Diencephalon (tissue), 1 donor: Measurements from ENCODE around the gene FIGNL1. TPM values are rescaled to one million over a fixed set of nuclear protein-coding genes. Genes with fewer than 3 reads are reported as not detected.

Source experiments
- small RNA-seq: library from RNA; depleted of rRNA; stranded (forward); fragments of <200 nt; gene quantifications from one replicate; pipeline ENCODE3, GENCODE V24; 2014
- total RNA-seq: library from RNA; depleted of rRNA; stranded (reverse); fragments of >200 nt; gene quantifications from one replicate; pipeline ENCODE4 v1.2.3, GENCODE V29; 2014

The FIGNL1 gene
- 29.3 TPM for total RNA-seq

DNA sequence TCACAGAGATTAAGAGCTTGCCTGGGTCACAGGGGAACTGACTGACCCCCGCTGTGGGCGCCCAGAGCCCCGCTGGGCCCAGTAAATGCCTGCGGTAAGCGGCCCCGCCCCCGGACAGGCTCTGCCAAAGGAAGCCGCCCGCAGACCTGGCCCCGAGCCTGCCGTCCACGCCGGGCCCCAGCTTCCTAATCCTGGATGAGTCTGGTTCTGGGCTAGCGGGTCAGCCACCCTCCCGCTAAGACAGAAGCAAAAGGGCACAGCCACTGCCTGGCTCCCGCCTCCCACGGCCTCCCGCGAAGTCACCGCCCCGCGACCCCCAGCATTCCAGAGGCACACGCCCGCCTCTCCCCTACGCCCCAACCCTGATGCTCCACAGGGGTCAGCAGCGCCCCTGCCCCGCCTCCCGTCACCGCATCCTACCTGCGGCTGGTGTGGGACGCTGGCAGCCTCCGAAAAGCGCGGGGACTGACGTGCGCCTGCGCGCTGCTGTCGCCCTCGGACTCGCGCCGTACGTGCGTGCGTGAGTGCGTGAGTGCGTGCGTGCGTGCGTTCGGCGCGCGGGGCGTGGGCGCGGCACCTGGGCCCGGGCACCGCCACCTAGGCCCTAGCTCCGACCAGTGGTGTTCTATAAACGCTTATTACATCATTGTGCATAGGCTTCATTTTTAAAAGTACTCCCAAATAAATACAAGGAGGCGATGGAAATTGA is at the start of gene FIGNL1:
Gene FIGNL1 (minus strand): TSS at position 470 of the 709 bp plus-strand sequence. CDS start 3,063 bp downstream, outside the sequence.

Small RNA genes lying within 50 kb of the gene (small RNA-seq; reads per million reads assigned to genes)
- gene RNU6-1091P = not detected

Other genes starting within 250 kb of the FIGNL1 start
- gene IKZF1, start 145.6 kb downstream of the FIGNL1 start, total RNA-seq = 3.7 TPM
- gene DDC, start 115.1 kb upstream of the FIGNL1 start, total RNA-seq = 4.8 TPM